WTC11 (cell line): ENCODE results near the gene CD300E. TPM values are rescaled to one million over a fixed set of nuclear protein-coding genes. Genes with fewer than 3 reads are reported as not detected.

Source experiments
- ATAC-seq: fragments of 200-7000 bp; cut with Tn5 transposase; 2 replicates; pipeline ENCODE4 v1.10.0; 2021; ENCODE audit warnings: mild to moderate bottlenecking, moderate library complexity
- CTCF ChIA-PET: fragments of 300-600 bp; sonication (Branson Sonifier 250); formaldehyde crosslinking; loops from one replicate; lab custom pipeline; 2021; ENCODE audit warnings: antibody characterized with exemption; lab: Charles Lee
- POLR2A ChIA-PET: fragments of 350-600 bp; sonication (Branson Sonifier 250); formaldehyde crosslinking; loops from one replicate; lab custom pipeline; 2021; ENCODE audit warnings: antibody characterized with exemption; lab: Charles Lee
- DNase-seq: peaks from one replicate; pipeline ENCODE4 v3.0.0; 2021; ENCODE audit warnings: low spot score
- H3K27ac Mint-ChIP-seq: 2 replicates; pipeline ENCODE4 v1.8.0; 2021; ENCODE audit warnings: mixed read lengths
- H3K27me3 Mint-ChIP-seq: 2 replicates; pipeline ENCODE4 v1.8.0; 2021; ENCODE audit warnings: low read depth, mild to moderate bottlenecking, moderate library complexity, mixed read lengths
- H3K36me3 Mint-ChIP-seq: 2 replicates; pipeline ENCODE4 v1.8.0; 2021; ENCODE audit warnings: mixed read lengths
- H3K4me1 Mint-ChIP-seq: 2 replicates; pipeline ENCODE4 v1.8.0; 2022; ENCODE audit warnings: mixed read lengths
- H3K4me3 Mint-ChIP-seq: 2 replicates; pipeline ENCODE4 v1.8.0; 2021; ENCODE audit warnings: mild to moderate bottlenecking, moderate library complexity, mixed read lengths
- H3K9me3 Mint-ChIP-seq: 2 replicates; pipeline ENCODE4 v1.8.0; 2021; ENCODE audit warnings: mixed read lengths
- ATF3 ChIP-seq: sonication (generic); formaldehyde crosslinking; conservative IDR thresholded peaks from 2 replicates; pipeline ENCODE4 v1.8.1; 2022; ENCODE audit warnings: mild to moderate bottlenecking, missing genetic modification reagents
- CBFB ChIP-seq: sonication (generic); formaldehyde crosslinking; IDR thresholded peaks from 2 replicates; pipeline ENCODE4 v1.8.1; 2022; ENCODE audit warnings: mild to moderate bottlenecking, low read depth, missing genetic modification reagents
- ESRRA ChIP-seq: sonication (generic); formaldehyde crosslinking; IDR thresholded peaks from 2 replicates; pipeline ENCODE4 v1.8.1; 2022; ENCODE audit warnings: mild to moderate bottlenecking, missing genetic modification reagents, borderline replicate concordance
- ETV6 ChIP-seq: sonication (generic); formaldehyde crosslinking; IDR thresholded peaks from 2 replicates; pipeline ENCODE4 v1.8.1; 2022; ENCODE audit warnings: mild to moderate bottlenecking, missing genetic modification reagents
- JUN ChIP-seq: sonication (generic); formaldehyde crosslinking; IDR thresholded peaks from 2 replicates; pipeline ENCODE4 v1.8.0; 2023; ENCODE audit warnings: mild to moderate bottlenecking, missing genetic modification reagents
- MLX ChIP-seq: sonication (generic); formaldehyde crosslinking; IDR thresholded peaks from 2 replicates; pipeline ENCODE4 v1.8.1; 2023; ENCODE audit warnings: mild to moderate bottlenecking, missing genetic modification reagents, moderate library complexity
- NR2C2 ChIP-seq: sonication (generic); formaldehyde crosslinking; IDR thresholded peaks from 2 replicates; pipeline ENCODE4 v1.8.0; 2022; ENCODE audit warnings: mild to moderate bottlenecking, missing genetic modification reagents
- PREB ChIP-seq: sonication (generic); formaldehyde crosslinking; IDR thresholded peaks from 2 replicates; pipeline ENCODE4 v1.8.1; 2022; ENCODE audit warnings: mild to moderate bottlenecking, missing genetic modification reagents, moderate library complexity, borderline replicate concordance
- PRRX2 ChIP-seq: fragments of 250-450 bp; sonication (Bioruptor Pico); IDR thresholded peaks from 2 replicates; pipeline ENCODE4 v1.8.0; 2021; ENCODE audit warnings: mild to moderate bottlenecking
- SMAD4 ChIP-seq: sonication (generic); formaldehyde crosslinking; IDR thresholded peaks from 2 replicates; pipeline ENCODE4 v1.8.0; 2022; ENCODE audit warnings: mild to moderate bottlenecking, missing genetic modification reagents
- SP1 ChIP-seq: sonication (generic); formaldehyde crosslinking; conservative IDR thresholded peaks from 2 replicates; pipeline ENCODE4 v1.8.1; 2022; ENCODE audit warnings: missing genetic modification reagents
- ZNF121 ChIP-seq: sonication (generic); formaldehyde crosslinking; IDR thresholded peaks from 2 replicates; pipeline ENCODE4 v1.8.0; 2023; ENCODE audit warnings: missing genetic modification reagents
- ZNF138 ChIP-seq: sonication (generic); formaldehyde crosslinking; conservative IDR thresholded peaks from 2 replicates; pipeline ENCODE4 v1.8.1; 2022; ENCODE audit warnings: mild to moderate bottlenecking, moderate library complexity, missing genetic modification reagents
- ZNF281 ChIP-seq: sonication (generic); formaldehyde crosslinking; IDR thresholded peaks from 2 replicates; pipeline ENCODE4 v1.8.0; 2023; ENCODE audit warnings: mild to moderate bottlenecking, missing genetic modification reagents
- ZNF423 ChIP-seq: fragments of 250-450 bp; sonication (Bioruptor Pico); IDR thresholded peaks from 2 replicates; pipeline ENCODE4 v2.1.2; 2022; ENCODE audit warnings: mild to moderate bottlenecking, moderate library complexity
- ZNF425 ChIP-seq: fragments of 250-450 bp; sonication (Bioruptor Pico); conservative IDR thresholded peaks from 2 replicates; pipeline ENCODE4 v1.9.0; 2021; ENCODE audit warnings: mild to moderate bottlenecking
- ZNF532 ChIP-seq: fragments of 250-450 bp; sonication (Bioruptor Pico); IDR thresholded peaks from 2 replicates; pipeline ENCODE4 v1.9.0; 2021; ENCODE audit warnings: mild to moderate bottlenecking, borderline replicate concordance
- total RNA-seq: library from RNA; stranded (reverse); gene quantifications from 3 replicates; pipeline ENCODE4 v1.2.3, GENCODE V29; 2021

CD300E gene
- total RNA-seq, 1 experiment from 2014 or later = not detected

- DNase-seq (no peak), ATAC-seq (no peak)
- CTCF ChIA-PET = interaction anchor here (0.5 to 1.1 kb wide), 2 partner anchors 34 to 231 kb away, joined by 3 read pairs; no protein-coding TSS in a partner anchor
- no peaks in the 10 kb centered on the region for H3K36me3 Mint-ChIP-seq
- POLR2A ChIA-PET = no interaction called here
- no peak overlapping the region for H3K27ac Mint-ChIP-seq
- peaks cover 7% of the 10 kb centered on the region for H3K4me1 Mint-ChIP-seq
- H3K9me3 Mint-ChIP-seq = no peaks in the 10 kb centered on the region
- no peak overlapping the region for H3K4me3 Mint-ChIP-seq
- H3K27me3 Mint-ChIP-seq = peaks cover 7% of the 10 kb centered on the region
- no peak for TF ChIP-seq JUN (CRISPR knock-in tag)
- TF ChIP-seq SMAD4 (CRISPR knock-in tag) = no peak
- no peak for TF ChIP-seq ETV6 (CRISPR knock-in tag)
- TF ChIP-seq CBFB (CRISPR knock-in tag) = no peak
- no peak for TF ChIP-seq ZNF532
- TF ChIP-seq PRRX2 = no peak
- TF ChIP-seq MLX (CRISPR knock-in tag) = no peak
- TF ChIP-seq ZNF121 = no peak
- no peak; the same call in 1 of the 2 replicates for TF ChIP-seq ZNF423
- TF ChIP-seq PREB (CRISPR knock-in tag) = no peak
These were observed 25.1 kb downstream of the CD300E start for GRCh38 chr17:74598346-74599022.

- no peak overlapping the region for H3K4me3 Mint-ChIP-seq
- H3K9me3 Mint-ChIP-seq = no peaks in the 10 kb centered on the region
- no peak overlapping the region for H3K27ac Mint-ChIP-seq
- H3K36me3 Mint-ChIP-seq = no peaks in the 10 kb centered on the region
- DNase-seq = no peak
- no peak for ATAC-seq
- CTCF ChIA-PET = interaction anchor here (0.7 to 1.2 kb wide), 4 partner anchors 31 to 229 kb away, joined by 3 to 6 read pairs (median 3); no protein-coding TSS in a partner anchor
- peaks cover 7% of the 10 kb centered on the region for H3K4me1 Mint-ChIP-seq
- POLR2A ChIA-PET = interaction anchor here (0.6 kb wide), 1 partner anchor 306 kb away, joined by 3 read pairs; no protein-coding TSS in a partner anchor
- peaks cover 13% of the 10 kb centered on the region for H3K27me3 Mint-ChIP-seq
- TF ChIP-seq SP1 (CRISPR knock-in tag) (no peak), ZNF138 (CRISPR knock-in tag) (no peak), ZNF425 (CRISPR knock-in tag) (no peak), NR2C2 (CRISPR knock-in tag) (no peak), SMAD4 (CRISPR knock-in tag) (no peak), ZNF532 (no peak), ATF3 (CRISPR knock-in tag) (no peak), PRRX2 (no peak), ESRRA (CRISPR knock-in tag) (no peak), ZNF281 (CRISPR knock-in tag) (no peak)
These were observed 26.3 kb downstream of the CD300E start for GRCh38 chr17:74597069-74597790.
